HepG2 (cell line): Measurements from ENCODE around the gene ETV6. TPM values are rescaled to one million over a fixed set of nuclear protein-coding genes. Genes with fewer than 3 reads are reported as not detected.

Experiments used
- ATAC-seq: fragments of 200-7000 bp; cut with Tn5 transposase; 3 replicates; pipeline ENCODE4 v1.9.1; 2020; ENCODE audit warnings: mild to moderate bottlenecking, moderate library complexity
- BruUV-seq: library from RNA; stranded (reverse); fragments of 400-500 nt; replicated peaks from 2 replicates; lab custom pipeline; 2021; lab: Mats Ljungman, UMichigan
- CTCF ChIA-PET: fragments of 300-600 bp; formaldehyde crosslinking; extraction: SDS; loops from one replicate; lab custom pipeline; 2021; ENCODE audit warnings: low total read pairs, inconsistent platforms, low intra/inter-chr PET ratio; lab: Yijun Ruan, JAX
- POLR2A ChIA-PET: fragments of 350-600 bp; sonication (Branson Sonifier 250); formaldehyde crosslinking; loops from one replicate; lab custom pipeline; 2020; ENCODE audit warnings: antibody characterized with exemption, inconsistent platforms; lab: Yijun Ruan, JAX
- DNase-seq: peaks from one replicate; pipeline ENCODE4 v3.0.0-alpha.2; 2015; ENCODE audit warnings: low spot score
- FAIRE-seq: peaks from 3 replicates; lab custom pipeline; 2011; peaks lifted over from hg19 to GRCh38; lab: Jason Lieb, UNC
- H2AFZ ChIP-seq: one replicate; pipeline ENCODE4 v1.6.1; 2011; ENCODE audit warnings: low read length, inconsistent platforms
- H3K27ac ChIP-seq: fragments of 300-600 bp; 3 replicates; pipeline ENCODE4 v1.8.0; 2011; ENCODE audit warnings: mixed run types, mild to moderate bottlenecking, mixed read lengths, low read length, inconsistent platforms; ENCODE audit not compliant: insufficient read depth; ENCODE audit errors: extremely low read length
- H3K27me3 ChIP-seq, 2 experiments: fragments of 200-600 bp in 1 of 2; 2 replicates in 1 of 2; 3 replicates in 1 of 2; pipeline versions ENCODE4 v1.6.0 to v1.8.0; 2011; ENCODE audit warnings: low read length in 2 of 2, mild to moderate bottlenecking in 2 of 2, moderate library complexity in 2 of 2, inconsistent platforms in 1 of 2; ENCODE audit not compliant: insufficient read depth in 2 of 2, control insufficient read depth in 1 of 2
- H3K36me3 ChIP-seq, 2 experiments: fragments of 200-600 bp in 1 of 2; replicated peaks in 1 of 2; 2 replicates in 1 of 2; 3 replicates in 1 of 2; pipeline versions ENCODE4 v1.5.1 to v1.8.0; 2011; ENCODE audit warnings: low read length in 2 of 2, inconsistent platforms in 1 of 2; ENCODE audit not compliant: insufficient read depth in 2 of 2, control insufficient read depth in 1 of 2
- H3K4me1 ChIP-seq: 2 replicates; pipeline ENCODE4 v1.5.1; 2012; ENCODE audit warnings: low read length, inconsistent platforms; ENCODE audit not compliant: insufficient read depth
- H3K4me2 ChIP-seq: 2 replicates; pipeline ENCODE4 v1.6.0; 2011; ENCODE audit warnings: low read depth, low read length, inconsistent platforms
- H3K4me3 ChIP-seq, 3 experiments: fragments of 200-600 bp in 1 of 3; sonication (generic), shearing (Covaris generic) in 1 of 3; replicated peaks in 1 of 3; 2 replicates each; pipeline ENCODE4 v1.5.1; 2011 to 2016; ENCODE audit warnings: low read length in 3 of 3, inconsistent platforms in 2 of 3, low read depth in 2 of 3, mild to moderate bottlenecking in 2 of 3, control low read depth in 1 of 3, mixed read lengths in 1 of 3; ENCODE audit not compliant: insufficient read depth in 1 of 3
- H3K79me2 ChIP-seq: one replicate; pipeline ENCODE4 v1.6.1; 2011; ENCODE audit warnings: low read length, inconsistent platforms; ENCODE audit not compliant: insufficient read depth
- H3K9ac ChIP-seq: 2 replicates; pipeline ENCODE4 v1.6.0; 2011; ENCODE audit warnings: mild to moderate bottlenecking, low read depth, low read length, inconsistent platforms; ENCODE audit not compliant: insufficient read depth
- H3K9me3 ChIP-seq: 2 replicates; pipeline ENCODE4 v1.5.1; 2012; ENCODE audit warnings: mild to moderate bottlenecking, low read length
- H4K20me1 ChIP-seq: 2 replicates; pipeline ENCODE4 v1.6.0; 2011; ENCODE audit warnings: inconsistent platforms, mild to moderate bottlenecking, low read length, moderate library complexity; ENCODE audit not compliant: insufficient read depth
- FOSL2 ChIP-seq: sonication (generic); formaldehyde crosslinking; IDR thresholded peaks from 2 replicates; pipeline ENCODE4 v1.4.0; 2020; ENCODE audit warnings: missing genetic modification reagents
- HNRNPUL1 ChIP-seq: fragments of 200-400 bp; formaldehyde crosslinking; IDR thresholded peaks from 2 replicates; pipeline ENCODE4 v1.6.1; 2017; ENCODE audit warnings: low read depth, mild to moderate bottlenecking, low read length, moderate library complexity
- RARA ChIP-seq: IDR thresholded peaks from 2 replicates; pipeline ENCODE4 v1.6.1; 2016; ENCODE audit warnings: missing genetic modification reagents, missing compliant biosample characterization
- RORA ChIP-seq: sonication (generic); formaldehyde crosslinking; IDR thresholded peaks from 2 replicates; pipeline ENCODE4 v1.5.0; 2020; ENCODE audit warnings: mild to moderate bottlenecking, missing genetic modification reagents, moderate library complexity
- ZNF136 ChIP-seq: sonication (generic); formaldehyde crosslinking; IDR thresholded peaks from 2 replicates; pipeline ENCODE4 v1.8.1; 2022; ENCODE audit warnings: low read depth, mild to moderate bottlenecking, moderate library complexity, missing genetic modification reagents
- ZNF280D ChIP-seq: sonication (generic); formaldehyde crosslinking; IDR thresholded peaks from 2 replicates; pipeline ENCODE4 v1.5.1; 2020; ENCODE audit warnings: mild to moderate bottlenecking, missing genetic modification reagents
- ZNF367 ChIP-seq: sonication (generic); formaldehyde crosslinking; IDR thresholded peaks from 2 replicates; pipeline ENCODE4 v1.4.0; 2020; ENCODE audit warnings: missing genetic modification reagents, borderline replicate concordance
- WGBS: methylation state at CpG from one replicate; pipeline ENCODE4 v1.1.6; 2017; ENCODE audit warnings: low lambda C conversion rate; 5-methylcytosine and 5-hydroxymethylcytosine counted together
- in situ Hi-C: cut with HindIII; loops from 2 replicates; pipeline ENCODE4 v1.10.0; 2017; ENCODE audit warnings: low pct_unique_long_range_greater_than_20kb; ENCODE audit not compliant: extremely low pct_ligation_motif_present
- intact Hi-C: fragments of 100-400 bp; cut with micrococcal nuclease; formaldehyde crosslinking; loops from one replicate; pipeline ENCODE4 v1.10.0; 2022; ENCODE audit not compliant: unreplicated experiment
- polyA plus RNA-seq, 8 experiments: library from polyadenylated mRNA; depleted of rRNA in 3 of 8; stranded (reverse) in 7 of 8; unstranded in 1 of 8; fragments of >200 nt; fragmentation: Illumina TruSeq in 4 of 8; extraction: Trizol in 4 of 8; gene quantifications; 2 replicates each; pipeline versions ENCODE4 v1.2.1 to v1.2.3, GENCODE V29; 2011 to 2016; ENCODE audit warnings: low read depth in 4 of 8, missing spikeins in 1 of 8, mixed read lengths in 1 of 8; ENCODE audit not compliant: insufficient read depth in 1 of 8
- total RNA-seq, 5 experiments: library from RNA; depleted of rRNA; stranded (reverse); fragments of >200 nt; fragmentation: Illumina TruSeq; extraction: Trizol; gene quantifications; 2 replicates each; pipeline ENCODE4 v1.2.3, GENCODE V29; 2016; ENCODE audit warnings: low read depth in 1 of 5
- TF ChIP-seq, protein P1 (sequence below): IDR thresholded peaks from 2 replicates; pipeline ENCODE4 v1.6.1; 2016; ENCODE audit warnings: missing genetic modification reagents, missing compliant biosample characterization

The ETV6 gene
- total and polyA plus RNA-seq, 2 of the 13 experiments (the other 11 are each of a cell fraction or from before 2014, with no cell fraction given): 2.2 to 3.0 TPM

DNA sequence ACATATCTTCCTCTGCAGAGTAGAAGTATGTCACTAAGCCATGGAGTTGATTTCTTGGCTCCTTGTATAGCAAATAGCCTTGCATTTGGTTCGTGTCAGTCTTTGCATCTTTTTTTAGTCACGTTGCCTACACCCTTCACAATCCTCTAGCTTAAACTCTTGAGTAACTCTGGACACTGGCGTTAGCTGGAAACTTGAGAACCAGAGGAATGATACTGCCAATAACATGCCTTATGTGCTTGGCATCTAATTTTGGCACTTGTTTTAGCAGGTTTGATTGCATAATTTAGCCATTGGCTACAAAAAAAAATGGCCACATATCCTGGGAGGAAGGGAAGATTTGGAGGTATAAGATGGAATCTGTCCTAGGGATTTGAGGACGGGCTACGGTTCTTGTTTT lies 136.2 kb downstream of the ETV6 start:
- DNase-seq (no peak), ATAC-seq (no peak), FAIRE-seq (no peak)
- H3K36me3 ChIP-seq: no peaks in the 10 kb centered on the region
- POLR2A ChIA-PET: no interaction called here
- H3K27me3 ChIP-seq: no peaks in the 10 kb centered on the region
- H3K79me2 ChIP-seq: no peaks in the 10 kb centered on the region
- in situ Hi-C loops: no loop called here
- H2AFZ ChIP-seq: no peak overlapping the region
- H3K9ac ChIP-seq: no peak overlapping the region
- no peaks in the 10 kb centered on the region for H3K4me1 ChIP-seq
- no peak overlapping the region for H3K4me2 ChIP-seq
- no peak overlapping the region for H3K27ac ChIP-seq
- H3K9me3 ChIP-seq: no peaks in the 10 kb centered on the region
- no TSS peak for BruUV-seq
- CTCF ChIA-PET: no interaction called here
- intact Hi-C loops: no loop called here
- no peaks in the 10 kb centered on the region for H4K20me1 ChIP-seq
- no peak overlapping the region for H3K4me3 ChIP-seq
- WGBS: 91% methylated on average over 5 of the region's 5 CpGs
- TF ChIP-seq ZNF367 (CRISPR knock-in tag): no peak
- TF ChIP-seq HNRNPUL1: no peak
- TF ChIP-seq, protein P1, sequence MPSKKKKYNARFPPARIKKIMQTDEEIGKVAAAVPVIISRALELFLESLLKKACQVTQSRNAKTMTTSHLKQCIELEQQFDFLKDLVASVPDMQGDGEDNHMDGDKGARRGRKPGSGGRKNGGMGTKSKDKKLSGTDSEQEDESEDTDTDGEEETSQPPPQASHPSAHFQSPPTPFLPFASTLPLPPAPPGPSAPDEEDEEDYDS (CRISPR knock-in tag): no peak
- no peak for TF ChIP-seq RORA (CRISPR knock-in tag)
- TF ChIP-seq RARA (CRISPR knock-in tag): no peak
- no peak for TF ChIP-seq ZNF136
- no peak for TF ChIP-seq ZNF280D (CRISPR knock-in tag)
- no peak for TF ChIP-seq FOSL2 (CRISPR knock-in tag)
